K562 (cell line): ENCODE results near the gene MVP. TPM values are rescaled to one million over a fixed set of nuclear protein-coding genes. Genes with fewer than 3 reads are reported as not detected.

ENCODE experiments used
- CXXC5 ChIP-seq: fragments of 250-450 bp; sonication (Bioruptor Pico); IDR thresholded peaks from 2 replicates; pipeline ENCODE4 v1.8.0; 2022; ENCODE audit warnings: inconsistent platforms, mild to moderate bottlenecking, moderate library complexity
- E2F4 ChIP-seq: sonication (generic); formaldehyde crosslinking; IDR thresholded peaks from 2 replicates; pipeline ENCODE4 v1.8.0; 2022; ENCODE audit warnings: mild to moderate bottlenecking, low read depth, missing genetic modification reagents
- E4F1 ChIP-seq: fragments of 250-450 bp; sonication (Bioruptor Pico); IDR thresholded peaks from 2 replicates; pipeline ENCODE4 v1.5.0; 2021; ENCODE audit warnings: mild to moderate bottlenecking, borderline replicate concordance
- HDAC1 ChIP-seq, 2 experiments: fragments of 450-650 bp; IDR thresholded peaks; 2 replicates each; pipeline ENCODE4 v1.6.1; 2016 to 2017; ENCODE audit warnings: inconsistent platforms in 1 of 2, mild to moderate bottlenecking in 1 of 2, moderate library complexity in 1 of 2
- KHSRP ChIP-seq: fragments of 450-650 bp; IDR thresholded peaks from 2 replicates; pipeline ENCODE4 v1.6.1; 2017
- MAFK ChIP-seq: IDR thresholded peaks from 2 replicates; pipeline ENCODE4 v1.6.1; 2011; ENCODE audit warnings: low read length, improper control_type of control experiment
- MAX ChIP-seq: sonication (generic); formaldehyde crosslinking; IDR thresholded peaks from 2 replicates; pipeline ENCODE4 v1.9.0; 2022; ENCODE audit warnings: mild to moderate bottlenecking, missing genetic modification reagents
- NFIX ChIP-seq: fragments of 250-450 bp; sonication (Bioruptor Pico); IDR thresholded peaks from 2 replicates; pipeline ENCODE4 v1.4.0; 2020; ENCODE audit warnings: low read depth, mild to moderate bottlenecking, moderate library complexity
- NFXL1 ChIP-seq: fragments of 450-650 bp; formaldehyde crosslinking; IDR thresholded peaks from 2 replicates; pipeline ENCODE4 v1.4.0; 2021; ENCODE audit warnings: mild to moderate bottlenecking
- PHF20 ChIP-seq: fragments of 450-650 bp; IDR thresholded peaks from 2 replicates; pipeline ENCODE4 v1.6.1; 2018; ENCODE audit not compliant: partially characterized antibody
- PRMT5 ChIP-seq: sonication (generic); formaldehyde crosslinking; IDR thresholded peaks from 2 replicates; pipeline ENCODE4 v1.5.0; 2020; ENCODE audit warnings: missing genetic modification reagents
- PTRF ChIP-seq: fragments of 450-650 bp; IDR thresholded peaks from 2 replicates; pipeline ENCODE4 v1.6.1; 2016; ENCODE audit warnings: mild to moderate bottlenecking, missing genetic modification characterization, missing compliant biosample characterization
- RB1 ChIP-seq: fragments of 450-650 bp; IDR thresholded peaks from 2 replicates; pipeline ENCODE4 v1.6.1; 2017; ENCODE audit warnings: low read depth, mild to moderate bottlenecking
- SMAD2 ChIP-seq: fragments of 150-350 bp; IDR thresholded peaks from 2 replicates; pipeline ENCODE4 v1.6.1; 2014; ENCODE audit warnings: low read depth, mild to moderate bottlenecking, low read length
- YBX1 ChIP-seq: fragments of 450-650 bp; IDR thresholded peaks from 2 replicates; pipeline ENCODE4 v1.7.1; 2016; ENCODE audit warnings: mild to moderate bottlenecking
- ZBTB7A ChIP-seq: IDR thresholded peaks from 2 replicates; pipeline ENCODE4 v1.6.1; 2011; ENCODE audit warnings: low read depth, mild to moderate bottlenecking, low read length, moderate library complexity, borderline replicate concordance; ENCODE audit not compliant: control insufficient read depth
- ZNF217 ChIP-seq: sonication (generic); formaldehyde crosslinking; IDR thresholded peaks from 2 replicates; pipeline ENCODE4 v1.8.0; 2022; ENCODE audit warnings: mild to moderate bottlenecking, missing genetic modification reagents
- ZNF280A ChIP-seq: fragments of 450-650 bp; IDR thresholded peaks from 2 replicates; pipeline ENCODE4 v1.6.1; 2018; ENCODE audit warnings: mild to moderate bottlenecking, low read depth; ENCODE audit not compliant: partially characterized antibody
- ZNF518B ChIP-seq: fragments of 250-450 bp; sonication (Bioruptor Pico); IDR thresholded peaks from 2 replicates; pipeline ENCODE4 v1.5.0; 2021; ENCODE audit warnings: mild to moderate bottlenecking, moderate library complexity
- ZZZ3 ChIP-seq: fragments of 450-650 bp; IDR thresholded peaks from 2 replicates; pipeline ENCODE4 v1.6.1; 2016; ENCODE audit warnings: antibody characterized with exemption, mild to moderate bottlenecking, moderate library complexity
- polyA plus RNA-seq, 8 experiments: library from polyadenylated mRNA; depleted of rRNA in 4 of 8; stranded (reverse) in 5 of 8; unstranded in 3 of 8; fragments of >200 nt; fragmentation: Nextera tagmentation in 2 of 8; fragmentation: Illumina TruSeq in 1 of 8; extraction: Ambion mirVana in 2 of 8; extraction: Trizol in 1 of 8; gene quantifications; 2 replicates each; pipeline versions ENCODE4 v1.2.1 to v1.2.3, GENCODE V29; 2011 to 2014; ENCODE audit warnings: inconsistent platforms in 1 of 8, missing spikeins in 1 of 8
- total RNA-seq, 7 experiments: library from RNA; depleted of rRNA in 6 of 7; stranded (reverse); fragments of >200 nt in 6 of 7; fragmentation: Illumina TruSeq in 2 of 7; extraction: Trizol in 2 of 7; gene quantifications; 2 replicates each; pipeline versions ENCODE4 v1.2.1 to v1.2.3, GENCODE V29; 2011 to 2021; ENCODE audit warnings: low replicate concordance in 1 of 7

The MVP gene
- total and polyA plus RNA-seq, 9 of the 15 experiments (the other 6 are each of a cell fraction or from before 2014, with no cell fraction given): 0.39 to 1.9 (median 0.76) TPM; not detected in 2

GRCh38 chr16:29804455-29805231, 15.6 kb upstream of the MVP start (continued):
- TF ChIP-seq ZNF518B (CRISPR knock-in tag): no peak
- no peak for TF ChIP-seq KHSRP
- TF ChIP-seq NFIX (CRISPR knock-in tag): no peak
- TF ChIP-seq ZBTB7A: peak; percentile 57
- no peak for TF ChIP-seq ZZZ3
- TF ChIP-seq PHF20: no peak
- no peak for TF ChIP-seq SMAD2
- no peak for TF ChIP-seq PTRF (tag)
- TF ChIP-seq E2F4: no peak
- TF ChIP-seq ZNF280A: no peak
- TF ChIP-seq CXXC5 (CRISPR knock-in tag): no peak
- no peak for TF ChIP-seq YBX1
- 0 out of 2 replicates have a peak, but pooled peaks have one; percentile 11 for TF ChIP-seq RB1
- TF ChIP-seq MAFK: no peak
- no peak for TF ChIP-seq MAX (CRISPR knock-in tag)
- no peak for TF ChIP-seq ZNF217 (CRISPR knock-in tag)
- TF ChIP-seq NFXL1: no peak
- TF ChIP-seq PRMT5 (CRISPR knock-in tag): no peak
- no peak for TF ChIP-seq HDAC1 (IDR thresholded peaks at IDR 0.05)
- TF ChIP-seq E4F1: no peak
